Stimulated activated CD4-positive, alpha-beta T cell treated with anti-CD3 and anti-CD28 coated beads, Interleukin-1b, Interleukin-23, amount 100 ng/mL, for 24 hours (primary cell): ENCODE measurements around the gene RFX3.

ENCODE experiments used
- DNase-seq, 4 experiments: peaks; one replicate each; pipeline ENCODE4 v3.0.0-alpha.2; 2020; ENCODE audit warnings: low read depth in 4 of 4, low spot score in 1 of 4

RFX3 gene

DNA sequence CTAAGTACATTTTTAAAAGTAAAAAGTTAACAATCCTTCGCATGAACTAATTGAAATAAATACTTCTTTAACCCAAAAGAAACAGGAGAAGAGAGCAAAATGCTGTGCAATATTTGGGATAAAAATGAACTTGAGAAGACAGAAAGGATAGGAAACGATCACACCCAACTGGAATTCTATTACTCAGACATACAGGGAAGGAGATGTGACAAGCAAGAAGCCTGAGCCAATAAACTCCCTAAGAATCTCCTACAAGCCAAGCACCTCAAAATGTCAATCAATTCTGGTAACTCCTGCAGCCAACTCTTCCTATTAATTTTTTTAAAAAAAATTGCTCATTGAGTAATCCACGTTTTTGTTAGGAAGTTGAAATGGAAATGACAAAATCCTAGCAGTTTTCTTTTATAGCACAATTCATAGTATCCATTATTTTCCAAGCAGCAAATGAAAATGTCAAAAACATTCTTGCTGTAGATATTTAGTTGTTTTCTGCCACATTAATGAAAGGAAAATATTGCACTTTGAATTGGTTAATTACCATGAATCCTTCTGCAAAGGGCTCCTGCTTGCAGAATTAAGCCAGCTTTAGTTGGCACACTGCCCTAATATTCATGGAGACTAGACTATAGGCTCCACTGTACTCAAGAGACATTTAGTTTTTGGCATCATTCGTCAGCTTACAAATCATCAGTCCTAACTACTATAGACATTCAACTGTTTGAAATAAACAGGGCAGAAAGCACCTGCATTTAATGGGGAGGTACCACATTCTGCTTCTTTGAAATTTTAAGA lies 89.0 kb downstream of the RFX3 start:
- no peak for DNase-seq

DNA sequence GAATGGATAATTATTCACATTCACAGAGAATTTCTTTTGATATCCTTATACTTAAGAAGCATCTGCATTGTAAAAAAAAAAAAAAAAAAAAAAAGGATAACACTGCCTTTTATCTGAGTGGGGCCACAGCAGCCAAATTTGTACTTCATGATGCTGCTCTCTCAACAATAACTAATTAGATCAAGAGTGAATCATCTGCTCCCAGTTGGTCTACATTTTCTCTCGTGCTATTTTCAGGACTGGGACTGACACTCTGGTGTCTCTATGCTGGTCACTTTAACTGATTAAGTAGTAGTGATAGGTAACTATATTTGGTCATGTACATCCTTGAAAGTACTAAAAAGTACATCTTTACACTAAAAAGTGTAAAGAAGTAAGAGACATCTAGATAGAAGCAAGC lies 90.1 kb downstream of the RFX3 start:
- no peak for DNase-seq

DNA sequence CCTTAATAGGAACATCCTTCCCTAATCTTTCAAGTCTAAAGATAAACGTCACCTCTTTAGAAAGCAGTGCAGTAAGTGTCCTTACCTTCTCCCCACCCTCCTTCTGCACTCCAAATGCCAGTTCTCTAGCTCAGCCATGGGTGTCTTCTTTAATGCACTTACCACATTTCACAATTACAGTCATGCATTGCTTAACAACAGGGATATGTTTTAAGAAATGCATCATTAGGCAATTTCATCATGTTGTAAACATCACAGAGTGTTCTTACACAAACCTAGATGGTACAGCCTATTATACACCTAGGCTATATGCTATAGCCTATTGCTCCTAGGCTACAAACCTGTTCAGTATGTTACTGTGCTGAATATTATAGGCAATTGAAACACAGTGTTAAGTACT lies 91.2 kb downstream of the RFX3 start:
- DNase-seq = no peak

DNA sequence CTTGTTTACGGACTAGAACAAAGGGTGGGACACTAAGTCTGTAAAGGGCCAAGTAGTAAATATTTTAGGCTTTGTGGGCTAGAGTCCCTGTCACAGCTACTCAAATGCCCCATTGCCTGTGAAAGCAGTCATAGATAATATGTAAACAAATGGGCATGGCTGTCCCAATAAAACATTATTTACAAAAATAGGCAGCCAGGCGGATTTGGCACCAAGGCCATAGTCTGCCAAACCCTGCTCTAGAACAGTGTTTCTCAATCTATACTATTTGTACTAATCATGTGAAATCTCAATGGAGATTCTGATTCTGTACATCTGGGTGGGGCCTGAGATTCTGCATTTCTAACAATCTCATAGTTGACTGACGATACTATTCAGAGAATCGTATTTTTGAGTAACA lies 92.0 kb downstream of the RFX3 start:
- no peak for DNase-seq

DNA sequence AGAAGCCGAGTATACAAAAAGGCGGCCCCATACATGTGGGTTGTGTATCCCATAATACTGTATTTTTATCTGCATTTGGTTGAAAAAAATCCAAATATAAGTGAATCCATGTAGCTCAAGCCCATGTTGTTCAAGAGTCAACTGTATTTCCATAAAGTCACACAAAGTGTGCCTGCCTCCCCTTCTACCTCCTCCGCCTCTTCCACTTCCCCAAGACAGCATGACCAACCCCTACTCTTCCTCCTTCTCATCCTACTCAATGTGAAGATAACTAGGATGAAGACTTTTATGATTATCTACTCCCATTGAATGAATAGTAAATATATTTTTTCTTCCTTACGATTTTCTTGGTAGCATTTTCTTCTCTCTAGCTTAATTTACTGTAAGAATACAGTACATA lies 92.7 kb downstream of the RFX3 start:
- DNase-seq = no peak

DNA sequence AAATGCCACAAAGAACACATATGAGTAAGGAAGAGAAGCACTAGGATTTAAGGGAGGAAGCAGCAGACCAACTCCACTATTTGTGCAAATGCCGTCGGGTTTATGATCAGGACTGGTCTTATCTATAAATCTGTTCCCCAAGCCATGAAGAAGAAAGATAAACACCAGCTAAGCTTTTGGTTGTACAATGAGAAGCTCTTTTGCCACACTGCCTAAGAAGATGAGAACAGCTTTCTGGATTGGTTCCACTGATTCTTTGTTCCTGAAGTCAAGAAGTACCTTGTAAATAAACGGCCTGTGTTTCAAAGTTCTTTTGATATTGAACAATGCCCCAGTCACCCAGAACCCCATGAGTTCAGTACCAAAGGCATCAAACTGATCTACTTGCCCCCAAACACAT lies 93.9 kb downstream of the RFX3 start:
- no peak for DNase-seq

DNA sequence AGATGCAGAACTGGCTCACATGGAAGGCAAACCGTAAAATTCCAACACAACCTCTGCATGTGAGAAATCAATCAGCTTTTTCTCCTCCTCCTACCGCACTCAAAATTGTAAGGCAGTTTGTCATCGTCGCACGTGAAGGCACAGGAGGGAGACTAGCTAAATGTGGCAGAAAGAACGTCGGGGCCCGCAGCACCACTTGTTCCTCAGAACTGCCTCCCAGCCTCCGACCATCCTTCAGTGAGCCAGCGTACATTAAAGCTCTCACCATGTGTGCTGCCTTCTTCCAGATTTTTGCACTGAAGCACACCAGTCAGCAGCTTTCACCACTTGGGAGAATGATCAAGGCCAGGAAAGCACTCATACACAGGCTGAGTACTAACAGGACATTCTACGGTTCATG lies 105.9 kb downstream of the RFX3 start:
- no peak for DNase-seq

DNA sequence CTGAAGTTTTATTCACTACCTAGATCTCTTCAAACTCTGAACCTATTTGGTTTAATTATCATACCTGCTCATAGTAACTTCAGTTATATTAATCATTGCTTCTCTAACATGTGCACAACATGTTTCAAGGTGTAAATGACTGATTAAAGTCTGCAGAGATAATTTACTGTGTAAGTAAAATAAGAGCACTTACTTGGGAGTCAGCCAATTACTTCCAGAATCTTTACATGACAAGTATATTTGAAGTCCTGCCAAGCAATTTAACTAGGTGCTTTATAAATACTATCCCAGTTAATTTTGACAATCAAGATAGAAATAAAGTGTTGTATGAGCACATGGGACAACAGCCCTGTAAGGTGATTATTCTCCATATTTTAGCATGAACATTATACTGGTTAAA lies 109.9 kb downstream of the RFX3 start:
- no peak for DNase-seq

DNA sequence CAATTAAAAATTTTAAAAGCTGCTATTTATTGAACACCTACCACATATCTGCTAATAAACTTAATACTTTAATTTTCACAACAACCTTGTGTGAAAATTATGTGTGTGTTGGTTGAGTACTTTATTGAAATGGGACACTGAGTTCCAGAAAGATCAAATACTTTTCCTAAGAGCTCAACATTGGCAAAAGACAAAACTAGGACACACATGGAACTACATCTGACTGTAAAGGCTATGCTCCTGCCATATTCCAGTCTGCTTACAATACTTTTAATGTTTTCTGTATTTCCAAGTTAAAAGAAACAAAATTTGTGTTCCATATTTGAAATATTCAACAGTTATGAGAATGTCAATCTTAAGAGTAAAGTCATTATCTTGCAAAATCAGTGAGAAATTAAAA lies 111.8 kb downstream of the RFX3 start:
- DNase-seq = no peak

DNA sequence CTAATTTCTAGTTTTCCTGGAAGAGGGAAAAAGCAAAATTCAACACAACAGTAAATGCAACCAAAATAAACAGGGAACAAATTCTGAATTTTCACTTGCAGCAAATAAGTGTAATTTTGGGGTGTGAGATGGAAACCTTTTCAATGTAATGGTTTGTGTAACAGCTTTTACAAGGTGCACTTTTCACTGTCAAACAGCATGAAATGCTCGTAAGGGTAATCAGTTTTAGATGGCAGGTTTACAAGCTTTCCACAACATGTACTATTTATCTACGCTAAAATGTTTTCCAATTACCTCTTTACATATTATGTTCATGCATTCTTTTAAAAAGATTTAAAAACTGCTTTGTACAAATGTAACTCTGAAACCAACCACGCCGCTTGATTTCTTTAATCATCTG lies 115.3 kb downstream of the RFX3 start:
- no peak for DNase-seq

DNA sequence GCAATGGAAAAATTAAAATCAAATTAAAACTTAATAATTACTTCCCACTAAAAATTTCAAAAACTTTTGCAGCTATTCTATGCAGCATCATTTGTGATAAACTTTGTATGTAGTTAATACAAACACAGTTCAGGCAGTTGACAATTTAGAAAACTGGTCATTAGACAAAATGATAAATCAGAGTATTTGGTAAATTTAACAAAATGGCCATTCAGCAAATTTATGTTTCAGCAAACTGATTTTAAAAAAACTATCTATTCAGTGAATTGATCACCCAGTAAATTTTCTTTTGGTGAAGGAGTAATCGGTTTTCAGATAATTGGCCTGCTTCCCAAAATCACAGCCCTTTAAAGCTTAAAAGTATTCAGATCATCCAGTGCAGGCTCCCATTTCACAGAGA lies 116.3 kb downstream of the RFX3 start:
- no peak for DNase-seq

DNA sequence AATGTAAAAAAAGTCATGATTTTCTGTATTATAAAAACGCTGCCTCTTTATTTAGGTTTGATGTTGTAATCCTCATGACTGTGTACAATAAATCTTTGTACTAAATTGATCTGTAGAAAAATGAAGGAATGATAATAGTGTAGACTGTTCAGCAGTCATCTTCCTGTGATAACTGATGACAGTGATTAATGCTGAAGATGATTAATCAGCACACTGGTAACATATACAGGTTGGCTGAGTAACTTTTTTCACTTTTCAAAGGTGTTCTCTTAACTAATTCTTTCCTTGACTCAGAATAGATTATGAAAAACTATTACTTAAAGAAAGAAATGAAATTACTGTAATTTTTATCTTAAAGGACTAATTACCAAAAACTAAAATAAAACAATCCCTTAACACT lies 122.5 kb downstream of the RFX3 start:
- no peak for DNase-seq

DNA sequence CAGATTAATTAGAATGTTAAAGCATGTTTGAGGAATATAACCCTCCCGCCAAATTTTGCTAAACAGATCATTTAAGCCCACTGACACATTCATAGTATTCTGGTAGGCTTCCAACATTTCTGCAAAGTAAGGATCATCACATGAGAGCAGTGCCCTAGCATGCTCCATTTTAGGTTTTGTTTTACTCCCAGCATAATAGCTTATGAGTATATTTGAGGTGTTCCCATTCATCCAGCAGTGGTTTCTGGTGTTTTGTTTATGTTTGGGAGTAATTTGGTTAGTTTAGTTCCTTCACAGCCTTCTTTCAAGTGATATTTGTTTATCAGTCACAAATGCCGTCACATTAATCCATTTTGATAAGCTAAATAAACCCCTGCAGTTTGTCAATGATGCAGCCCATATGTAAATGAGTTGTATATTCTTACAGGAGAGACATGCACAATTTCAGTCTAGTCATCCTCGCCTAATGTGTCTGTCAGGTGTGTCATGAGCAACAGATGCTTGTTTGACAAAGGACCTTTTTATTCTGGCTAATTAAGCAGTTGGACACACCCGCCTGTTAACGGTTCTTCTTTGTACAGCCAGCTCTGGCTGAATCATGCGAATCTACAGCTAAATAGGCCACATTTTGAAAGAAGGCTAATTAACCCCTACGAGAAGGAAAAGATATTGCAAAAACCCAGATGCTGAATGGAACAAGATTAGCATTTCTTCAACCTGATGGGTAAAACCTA lies 124.4 kb downstream of the RFX3 start:
- no peak for DNase-seq

DNA sequence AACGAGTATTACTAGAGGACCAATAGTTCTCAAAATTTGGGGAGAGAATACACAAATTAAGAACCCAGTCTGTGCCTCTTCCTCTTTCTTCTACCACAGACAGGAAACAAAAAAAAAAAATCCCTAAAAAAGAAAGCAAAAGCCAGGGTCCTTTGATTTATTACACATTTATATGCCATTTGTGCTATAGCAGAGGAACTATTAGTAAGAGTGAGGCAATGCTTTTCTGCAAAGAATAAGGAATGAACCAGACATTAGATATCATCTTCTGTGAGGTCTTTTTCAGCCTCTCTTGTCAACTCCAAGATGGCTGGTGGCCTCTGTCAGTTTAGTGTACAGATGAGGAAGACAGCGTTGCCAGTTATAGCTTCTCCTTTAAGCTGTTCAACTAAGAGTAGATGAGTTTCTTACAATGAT lies 127.6 kb downstream of the RFX3 start:
- no peak for DNase-seq

DNA sequence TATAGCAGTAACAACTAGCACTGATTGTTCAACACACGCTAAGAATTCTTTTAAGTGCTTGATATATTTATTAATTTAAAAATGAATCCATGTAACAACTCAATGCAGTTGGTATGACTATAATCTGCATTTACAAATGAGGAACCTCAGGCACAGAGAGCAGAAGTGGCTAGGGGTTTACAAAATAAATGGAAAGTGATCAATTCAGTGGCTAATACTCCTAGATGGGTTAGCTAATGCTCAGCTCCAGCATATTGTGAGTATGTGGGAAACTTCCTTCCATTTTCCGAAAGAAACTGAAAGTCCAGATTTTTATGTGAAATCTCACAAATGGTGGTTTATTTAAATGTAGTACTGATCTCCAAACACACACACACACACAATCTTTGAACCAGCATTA lies 128.0 kb downstream of the RFX3 start:
- no peak for DNase-seq

DNA sequence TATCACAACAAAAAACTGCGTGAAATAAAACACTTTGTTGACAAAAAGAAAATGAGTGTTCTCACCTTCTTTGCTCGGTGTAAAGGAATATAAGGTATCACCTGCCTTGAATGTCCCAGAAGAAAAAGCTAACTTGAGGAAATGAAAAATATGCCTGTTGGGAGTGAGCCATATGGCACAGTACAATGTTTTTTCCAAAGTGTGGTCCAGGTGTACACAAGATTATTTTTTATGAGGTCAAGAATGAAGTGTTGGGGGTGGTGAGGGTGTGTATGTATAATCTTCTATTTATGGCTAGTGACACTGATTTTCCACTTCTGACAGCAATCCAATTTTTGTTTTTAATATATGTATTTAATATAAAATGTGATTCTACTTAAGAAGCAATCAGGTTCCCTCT lies 134.4 kb downstream of the RFX3 start:
- DNase-seq = no peak

DNA sequence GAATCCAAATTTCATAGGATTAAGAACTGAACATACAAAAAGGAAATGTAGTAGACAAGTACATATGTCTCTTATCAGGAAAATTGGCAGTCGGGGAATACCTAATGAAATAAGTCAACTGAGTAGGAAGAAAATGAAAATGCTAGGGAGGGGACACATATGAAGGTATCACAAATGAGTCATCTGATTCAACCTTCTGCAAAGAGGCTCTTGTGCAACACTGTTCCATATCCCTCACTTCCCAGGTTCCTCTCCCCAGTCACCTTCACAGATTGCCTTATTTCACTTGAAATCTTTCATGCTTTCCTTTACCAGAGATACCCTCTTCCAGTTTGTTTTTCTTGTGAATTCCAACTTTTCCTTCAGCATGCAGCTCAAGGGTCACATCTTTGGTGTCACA lies 139.0 kb downstream of the RFX3 start:
- DNase-seq = no peak

DNA sequence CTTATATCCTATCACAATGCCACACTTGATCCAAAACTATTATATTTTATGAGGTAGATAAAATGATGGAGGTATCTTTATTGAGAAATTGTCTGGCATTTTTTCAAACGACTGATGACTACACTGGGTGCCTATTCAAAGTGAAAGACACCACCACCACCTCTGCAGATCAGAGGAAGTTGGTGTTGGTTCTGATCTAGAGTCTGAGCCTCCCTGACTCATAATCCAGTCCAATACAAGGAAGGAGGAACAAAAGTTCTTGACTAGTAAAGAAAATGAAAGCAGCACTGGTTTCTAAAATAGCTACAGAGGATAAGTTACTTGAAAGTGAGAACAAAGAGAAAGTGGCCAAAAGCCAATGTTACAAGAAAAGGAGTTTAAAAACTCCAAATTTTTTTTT lies 139.9 kb downstream of the RFX3 start:
- DNase-seq = peak in 2 of 4 experiments; percentile 9 to 30

DNA sequence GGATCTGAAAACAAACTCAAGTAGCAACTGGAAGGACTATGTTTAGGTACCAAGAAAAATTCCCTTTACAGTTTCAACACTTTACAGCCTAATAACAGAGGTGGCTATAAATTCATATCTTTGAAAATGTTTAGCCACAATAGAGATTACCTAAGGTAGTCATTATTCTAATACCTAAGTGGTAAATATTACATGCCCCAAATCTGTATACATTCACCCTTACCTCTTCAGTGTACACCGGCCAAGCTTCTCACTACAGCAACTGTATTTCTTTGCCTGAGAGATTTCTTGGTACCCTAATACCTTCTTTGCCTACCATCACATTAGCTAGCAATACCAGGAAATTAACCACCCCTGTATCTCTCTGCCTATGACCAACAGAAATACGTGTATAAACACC lies 154.0 kb downstream of the RFX3 start:
- DNase-seq = no peak

DNA sequence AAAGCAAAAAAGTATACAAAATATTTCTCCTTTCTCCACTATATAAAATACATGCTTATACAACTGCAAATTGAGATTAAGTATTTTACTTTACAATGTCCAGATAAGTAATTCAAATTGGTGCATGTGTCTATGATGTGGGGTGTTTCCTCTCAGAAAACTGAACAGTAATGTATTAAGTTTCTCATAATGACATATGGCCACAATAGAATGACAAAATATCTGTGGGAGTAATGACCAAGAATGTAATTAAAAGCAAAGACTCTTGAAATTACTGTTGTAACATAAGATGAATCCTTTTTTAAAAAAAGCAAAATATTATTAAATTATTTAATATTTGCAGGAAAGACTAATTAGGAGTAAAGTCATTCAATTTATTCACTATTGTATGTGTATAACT lies 155.1 kb downstream of the RFX3 start:
- DNase-seq = no peak

DNA sequence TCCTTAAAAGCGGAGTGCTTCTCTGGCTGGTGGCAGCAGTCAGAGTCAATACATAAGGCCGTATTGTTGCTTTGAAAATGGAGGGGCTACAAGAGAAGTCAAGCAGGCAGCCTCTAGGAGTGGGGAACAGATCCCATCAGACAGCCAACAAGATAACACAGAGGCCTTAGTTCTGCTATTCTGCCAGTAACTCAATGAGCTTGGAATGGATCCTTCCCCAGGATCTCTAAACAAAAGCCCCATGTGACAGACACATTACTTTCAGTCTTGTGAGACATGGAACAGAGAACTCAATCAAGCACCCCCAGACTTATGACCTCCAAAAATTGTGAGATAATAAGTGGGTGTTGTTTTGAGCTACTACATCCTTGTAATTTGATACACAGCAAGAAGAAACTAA lies 158.6 kb downstream of the RFX3 start:
- no peak for DNase-seq

DNA sequence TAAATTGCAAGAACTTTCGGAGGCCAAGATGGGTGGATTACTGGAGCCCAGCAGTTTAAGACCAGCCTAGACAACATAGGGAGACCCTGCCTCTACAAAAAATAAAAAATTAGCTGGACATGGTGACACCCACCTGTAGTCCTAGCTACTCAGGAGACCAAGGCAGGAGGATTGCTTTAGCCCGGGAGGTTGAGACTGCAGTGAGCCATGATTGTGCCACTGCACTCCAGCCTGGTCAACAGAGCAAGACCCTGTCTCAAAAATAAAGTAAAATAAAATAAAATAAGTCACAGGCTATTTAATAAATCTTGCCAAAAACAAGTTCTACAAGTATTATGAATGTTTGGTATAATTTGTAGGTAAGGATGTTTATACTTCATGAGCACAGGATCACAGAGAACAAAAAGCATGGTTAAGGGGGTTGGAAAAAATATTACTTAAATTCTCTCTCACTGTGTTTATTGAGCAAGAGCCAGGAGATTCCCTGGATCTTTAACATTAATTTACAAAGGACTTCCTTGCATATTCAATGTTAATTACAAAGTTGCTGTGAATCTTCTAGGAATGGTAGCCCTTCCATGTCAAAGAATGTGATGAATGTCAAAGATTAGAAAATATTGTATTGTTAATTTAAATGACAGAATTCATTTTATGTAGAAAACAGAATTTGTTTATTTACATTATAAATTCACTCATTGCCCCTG lies 164.0 kb downstream of the RFX3 start:
- no peak for DNase-seq
